ENCODE data around the gene ASIC2. TPM values are rescaled to one million over a fixed set of nuclear protein-coding genes. Genes with fewer than 3 reads are reported as not detected.

Gene ASIC2
- total and polyA plus RNA-seq, 2 donors (not counting 3 experiments of a cell fraction or from before 2014, with no cell fraction given), result not detected

GRCh38 chr17:33214996-33215395 lies 78.1 kb downstream of the ASIC2 start:
- CTCF ChIA-PET, result no interaction called here
- Histone ChIP-seq H3K9me3 (replicated peaks; ENCODE audit: control insufficient read depth, insufficient read depth, low read length) (no peaks in the 10 kb centered on the region), H3K79me2 (ENCODE audit: control insufficient read depth, insufficient read depth, low read length) (no peaks in the 10 kb centered on the region), H3K4me3 (replicated peaks in 1 of 3; ENCODE audit: insufficient read depth in 1 of 3, low read depth in 1 of 3, low read length in 3 of 3) (no peak overlapping the region), H3K9ac (replicated peaks; ENCODE audit: extremely low read depth, insufficient read depth, low read length) (no peak overlapping the region), H3K27me3 (ENCODE audit: control insufficient read depth in 2 of 2, insufficient read depth in 2 of 2, low read length in 2 of 2) (no peaks in the 10 kb centered on the region), H3K4me1 (ENCODE audit: control insufficient read depth, extremely low read depth, insufficient read depth, low read length) (no peaks in the 10 kb centered on the region), H4K20me1 (replicated peaks; ENCODE audit: control insufficient read depth, extremely low read depth, insufficient read depth, low read length) (no peaks in the 10 kb centered on the region), H2AFZ (ENCODE audit: low read depth, low read length) (no peak overlapping the region), H3K36me3 (ENCODE audit: control insufficient read depth in 2 of 2, extremely low read depth in 1 of 2, insufficient read depth in 2 of 2, low read length in 2 of 2) (no peaks in the 10 kb centered on the region), H3K4me2 (ENCODE audit: insufficient read depth, low read length) (no peak overlapping the region), H3K27ac (ENCODE audit: insufficient read depth, low read depth, low read length) (no peak overlapping the region), H3K9me1 (replicated peaks; ENCODE audit: control insufficient read depth, extremely low read depth, insufficient read depth, low read length) (no peaks in the 10 kb centered on the region)
- POLR2A ChIA-PET, result no interaction called here
- DNase-seq (ENCODE audit: low read depth, low spot score), result no peak
- TF ChIP-seq MYC (IDR thresholded peaks at IDR 0.05; ENCODE audit: low read depth, low read length) (no peak), JUN (IDR thresholded peaks at IDR 0.05; ENCODE audit: borderline replicate concordance, insufficient read depth, insufficient read length, low read depth) (no peak), GATA2 (IDR thresholded peaks at IDR 0.05; ENCODE audit: insufficient read depth, insufficient read length, low read depth, low read length) (no peak), POLR2AphosphoS5 (IDR thresholded peaks at IDR 0.05; ENCODE audit: insufficient read depth, low read depth, low read length) (no peak)
- TF ChIP-seq, protein P1, sequence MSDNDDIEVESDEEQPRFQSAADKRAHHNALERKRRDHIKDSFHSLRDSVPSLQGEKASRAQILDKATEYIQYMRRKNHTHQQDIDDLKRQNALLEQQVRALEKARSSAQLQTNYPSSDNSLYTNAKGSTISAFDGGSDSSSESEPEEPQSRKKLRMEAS (IDR thresholded peaks at IDR 0.05; ENCODE audit: insufficient read depth, insufficient read length), result no peak
- TF ChIP-seq, protein P2, sequence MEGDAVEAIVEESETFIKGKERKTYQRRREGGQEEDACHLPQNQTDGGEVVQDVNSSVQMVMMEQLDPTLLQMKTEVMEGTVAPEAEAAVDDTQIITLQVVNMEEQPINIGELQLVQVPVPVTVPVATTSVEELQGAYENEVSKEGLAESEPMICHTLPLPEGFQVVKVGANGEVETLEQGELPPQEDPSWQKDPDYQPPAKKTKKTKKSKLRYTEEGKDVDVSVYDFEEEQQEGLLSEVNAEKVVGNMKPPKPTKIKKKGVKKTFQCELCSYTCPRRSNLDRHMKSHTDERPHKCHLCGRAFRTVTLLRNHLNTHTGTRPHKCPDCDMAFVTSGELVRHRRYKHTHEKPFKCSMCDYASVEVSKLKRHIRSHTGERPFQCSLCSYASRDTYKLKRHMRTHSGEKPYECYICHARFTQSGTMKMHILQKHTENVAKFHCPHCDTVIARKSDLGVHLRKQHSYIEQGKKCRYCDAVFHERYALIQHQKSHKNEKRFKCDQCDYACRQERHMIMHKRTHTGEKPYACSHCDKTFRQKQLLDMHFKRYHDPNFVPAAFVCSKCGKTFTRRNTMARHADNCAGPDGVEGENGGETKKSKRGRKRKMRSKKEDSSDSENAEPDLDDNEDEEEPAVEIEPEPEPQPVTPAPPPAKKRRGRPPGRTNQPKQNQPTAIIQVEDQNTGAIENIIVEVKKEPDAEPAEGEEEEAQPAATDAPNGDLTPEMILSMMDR (IDR thresholded peaks at IDR 0.05; ENCODE audit: extremely low read depth in 1 of 2, insufficient read depth in 1 of 2, low read depth in 1 of 2, low read length in 2 of 2), result no peak
- dilution Hi-C loops (cut with MboI; ENCODE audit: extremely low pct_ligation_motif_present, low sequenced_read_pairs) (no loop called here), intact Hi-C loops (cut with micrococcal nuclease) (no loop called here)
- no TSS peak for BruUV-seq (replicated peaks)
- no peak for FAIRE-seq

DNA sequence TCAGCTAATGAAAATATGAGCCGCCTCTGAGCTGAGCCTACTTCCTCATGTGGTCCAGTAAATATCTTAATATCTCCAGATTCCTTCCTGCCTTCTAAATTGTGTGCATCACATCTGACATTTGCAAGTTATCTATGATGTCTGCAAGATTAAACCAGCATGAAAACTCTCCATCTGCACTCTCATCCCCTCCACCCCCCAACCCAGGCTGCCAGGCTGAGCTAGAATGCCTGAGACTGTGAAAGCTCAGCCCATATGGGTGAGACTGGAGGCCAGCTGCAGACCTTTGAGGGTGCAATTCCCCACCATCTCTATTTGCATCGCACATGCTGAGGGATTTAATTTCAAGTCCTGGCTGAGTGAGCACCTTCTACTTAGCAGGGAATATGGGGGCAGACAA lies 82.8 kb downstream of the ASIC2 start:
- dilution Hi-C loops (cut with MboI; ENCODE audit: extremely low pct_ligation_motif_present, low sequenced_read_pairs) (no loop called here), intact Hi-C loops (cut with micrococcal nuclease) (no loop called here)
- Histone ChIP-seq H3K4me1 (ENCODE audit: control insufficient read depth, extremely low read depth, insufficient read depth, low read length) (no peaks in the 10 kb centered on the region), H3K79me2 (ENCODE audit: control insufficient read depth, insufficient read depth, low read length) (no peaks in the 10 kb centered on the region), H3K4me3 (replicated peaks in 1 of 3; ENCODE audit: insufficient read depth in 1 of 3, low read depth in 1 of 3, low read length in 3 of 3) (no peak overlapping the region), H3K27ac (ENCODE audit: insufficient read depth, low read depth, low read length) (no peak overlapping the region), H4K20me1 (replicated peaks; ENCODE audit: control insufficient read depth, extremely low read depth, insufficient read depth, low read length) (no peaks in the 10 kb centered on the region), H3K27me3 (ENCODE audit: control insufficient read depth in 2 of 2, insufficient read depth in 2 of 2, low read length in 2 of 2) (no peaks in the 10 kb centered on the region), H3K9me1 (replicated peaks; ENCODE audit: control insufficient read depth, extremely low read depth, insufficient read depth, low read length) (no peaks in the 10 kb centered on the region), H3K9me3 (replicated peaks; ENCODE audit: control insufficient read depth, insufficient read depth, low read length) (no peaks in the 10 kb centered on the region), H3K36me3 (ENCODE audit: control insufficient read depth in 2 of 2, extremely low read depth in 1 of 2, insufficient read depth in 2 of 2, low read length in 2 of 2) (no peaks in the 10 kb centered on the region), H3K9ac (replicated peaks; ENCODE audit: extremely low read depth, insufficient read depth, low read length) (no peak overlapping the region), H2AFZ (ENCODE audit: low read depth, low read length) (no peak overlapping the region), H3K4me2 (ENCODE audit: insufficient read depth, low read length) (no peak overlapping the region)
- ChIA-PET POLR2A (no interaction called here), CTCF (no interaction called here)
- TF ChIP-seq FOS (IDR thresholded peaks at IDR 0.05; ENCODE audit: borderline replicate concordance, insufficient read depth, low read length) (no peak), POLR2A (IDR thresholded peaks at IDR 0.05; ENCODE audit: low read depth, low read length) (no peak), MYC (IDR thresholded peaks at IDR 0.05; ENCODE audit: low read depth, low read length) (no peak), EZH2 (IDR thresholded peaks at IDR 0.05; ENCODE audit: borderline replicate concordance, low read depth, low read length, severe bottlenecking) (no peak), POLR2AphosphoS5 (IDR thresholded peaks at IDR 0.05; ENCODE audit: insufficient read depth, low read depth, low read length) (no peak), GATA2 (IDR thresholded peaks at IDR 0.05; ENCODE audit: insufficient read depth, insufficient read length, low read depth, low read length) (no peak), JUN (IDR thresholded peaks at IDR 0.05; ENCODE audit: borderline replicate concordance, insufficient read depth, insufficient read length, low read depth) (no peak)
- TF ChIP-seq, protein P1 (IDR thresholded peaks at IDR 0.05; ENCODE audit: insufficient read depth, insufficient read length), result no peak
- TF ChIP-seq, protein P2 (IDR thresholded peaks at IDR 0.05; ENCODE audit: extremely low read depth in 1 of 2, insufficient read depth in 1 of 2, low read depth in 1 of 2, low read length in 2 of 2), result no peak
- DNase-seq (ENCODE audit: low read depth, low spot score) (no peak), FAIRE-seq (no peak)
- BruUV-seq (replicated peaks), result no TSS peak

Measured in endothelial cell of umbilical vein (primary cell).